Measurements from ENCODE around the gene SAP25.

DNA sequence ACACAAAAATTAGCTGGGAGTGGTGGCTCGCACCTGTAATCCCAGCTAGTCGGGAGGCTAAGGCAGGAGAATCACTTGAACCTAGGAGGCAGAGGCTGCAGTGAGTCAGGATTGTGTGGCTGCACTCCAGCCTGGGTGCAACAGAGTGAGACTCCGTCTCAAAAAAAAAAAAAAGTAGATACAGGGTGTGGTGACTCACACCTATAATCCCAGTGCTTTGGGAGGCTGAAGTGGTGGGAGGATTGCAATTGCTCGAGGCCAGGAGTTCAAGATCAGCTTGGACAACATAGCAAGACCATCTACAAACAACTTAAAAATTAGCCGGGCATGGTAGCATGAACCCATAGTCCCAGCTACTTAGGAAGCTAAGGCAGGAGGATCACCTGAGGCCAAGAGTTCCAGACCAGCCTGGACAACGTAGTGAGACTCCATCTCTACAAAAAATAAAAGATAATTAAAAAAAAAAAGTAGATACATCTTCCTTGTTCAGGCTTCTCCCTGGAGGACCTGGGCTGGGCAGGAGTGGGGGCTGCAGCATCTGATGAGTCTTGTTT is 40.7 kb upstream of the SAP25 start:
- TF ChIP-seq, protein P1, sequence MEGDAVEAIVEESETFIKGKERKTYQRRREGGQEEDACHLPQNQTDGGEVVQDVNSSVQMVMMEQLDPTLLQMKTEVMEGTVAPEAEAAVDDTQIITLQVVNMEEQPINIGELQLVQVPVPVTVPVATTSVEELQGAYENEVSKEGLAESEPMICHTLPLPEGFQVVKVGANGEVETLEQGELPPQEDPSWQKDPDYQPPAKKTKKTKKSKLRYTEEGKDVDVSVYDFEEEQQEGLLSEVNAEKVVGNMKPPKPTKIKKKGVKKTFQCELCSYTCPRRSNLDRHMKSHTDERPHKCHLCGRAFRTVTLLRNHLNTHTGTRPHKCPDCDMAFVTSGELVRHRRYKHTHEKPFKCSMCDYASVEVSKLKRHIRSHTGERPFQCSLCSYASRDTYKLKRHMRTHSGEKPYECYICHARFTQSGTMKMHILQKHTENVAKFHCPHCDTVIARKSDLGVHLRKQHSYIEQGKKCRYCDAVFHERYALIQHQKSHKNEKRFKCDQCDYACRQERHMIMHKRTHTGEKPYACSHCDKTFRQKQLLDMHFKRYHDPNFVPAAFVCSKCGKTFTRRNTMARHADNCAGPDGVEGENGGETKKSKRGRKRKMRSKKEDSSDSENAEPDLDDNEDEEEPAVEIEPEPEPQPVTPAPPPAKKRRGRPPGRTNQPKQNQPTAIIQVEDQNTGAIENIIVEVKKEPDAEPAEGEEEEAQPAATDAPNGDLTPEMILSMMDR (IDR thresholded peaks at IDR 0.05; ENCODE audit: low read length), result no peak
- no peak for TF ChIP-seq EZH2 (IDR thresholded peaks at IDR 0.05; ENCODE audit: borderline replicate concordance, low read length)

All from OCI-LY1 (cell line).